DND-41 (cell line): Measurements from ENCODE around the gene LAYN.

Experiments
- ATAC-seq: fragments of 200-7000 bp; cut with Tn5 transposase; 3 replicates; pipeline ENCODE4 v1.9.1; 2021; ENCODE audit warnings: low read depth; ENCODE audit not compliant: insufficient read depth
- DNase-seq: peaks from one replicate; pipeline ENCODE4 v3.0.0-alpha.2; 2020
- H2AFZ ChIP-seq: 2 replicates; pipeline ENCODE4 v1.6.0; 2012; ENCODE audit warnings: low read depth, low read length
- H3K27ac ChIP-seq: 2 replicates; pipeline ENCODE4 v1.5.1; 2012; ENCODE audit warnings: low read length, inconsistent platforms
- H3K27me3 ChIP-seq: fragments of 200-600 bp; sonication (generic); 2 replicates; pipeline ENCODE4 v1.6.0; 2012; ENCODE audit warnings: low read length, mild to moderate bottlenecking, inconsistent platforms; ENCODE audit not compliant: insufficient read depth, poor library complexity
- H3K36me3 ChIP-seq: 2 replicates; pipeline ENCODE4 v1.5.1; 2012; ENCODE audit warnings: low read length, inconsistent platforms; ENCODE audit not compliant: insufficient read depth
- H3K4me1 ChIP-seq: 2 replicates; pipeline ENCODE4 v1.5.1; 2012; ENCODE audit warnings: mild to moderate bottlenecking, low read length; ENCODE audit not compliant: insufficient read depth
- H3K4me2 ChIP-seq: 2 replicates; pipeline ENCODE4 v1.6.0; 2012; ENCODE audit warnings: mild to moderate bottlenecking, moderate library complexity, low read length, inconsistent platforms; ENCODE audit not compliant: insufficient read depth
- H3K4me3 ChIP-seq, 2 experiments: fragments of 200-600 bp in 1 of 2; shearing (Covaris generic) in 1 of 2; 2 replicates each; pipeline ENCODE4 v1.5.1; 2012 to 2016; ENCODE audit warnings: inconsistent platforms in 2 of 2, low read length in 2 of 2, mild to moderate bottlenecking in 2 of 2, low read depth in 1 of 2, moderate library complexity in 1 of 2
- H3K79me2 ChIP-seq: 2 replicates; pipeline ENCODE4 v1.6.0; 2012; ENCODE audit warnings: low read length, inconsistent platforms; ENCODE audit not compliant: insufficient read depth
- H3K9ac ChIP-seq: 2 replicates; pipeline ENCODE4 v1.6.0; 2012; ENCODE audit warnings: low read depth, mild to moderate bottlenecking, inconsistent platforms, low read length, moderate library complexity
- H3K9me3 ChIP-seq: 2 replicates; pipeline ENCODE4 v1.5.1; 2012; ENCODE audit warnings: low read length, moderate library complexity, mild to moderate bottlenecking, inconsistent platforms; ENCODE audit not compliant: insufficient read depth, severe bottlenecking
- H4K20me1 ChIP-seq: 2 replicates; pipeline ENCODE4 v1.6.0; 2012; ENCODE audit warnings: low read length; ENCODE audit not compliant: insufficient read depth
- CTCF ChIP-seq: IDR thresholded peaks from 2 replicates; pipeline ENCODE4 v1.5.1; 2012; ENCODE audit warnings: borderline replicate concordance, low read length, moderate library complexity, mild to moderate bottlenecking; ENCODE audit not compliant: poor library complexity, severe bottlenecking; ENCODE audit errors: extremely low read depth
- EZH2 ChIP-seq: IDR thresholded peaks from 3 replicates; pipeline ENCODE4 v1.6.1; 2012; ENCODE audit warnings: borderline replicate concordance, low read depth, mild to moderate bottlenecking, moderate library complexity, low read length, inconsistent platforms; ENCODE audit not compliant: severe bottlenecking

LAYN gene

DNA sequence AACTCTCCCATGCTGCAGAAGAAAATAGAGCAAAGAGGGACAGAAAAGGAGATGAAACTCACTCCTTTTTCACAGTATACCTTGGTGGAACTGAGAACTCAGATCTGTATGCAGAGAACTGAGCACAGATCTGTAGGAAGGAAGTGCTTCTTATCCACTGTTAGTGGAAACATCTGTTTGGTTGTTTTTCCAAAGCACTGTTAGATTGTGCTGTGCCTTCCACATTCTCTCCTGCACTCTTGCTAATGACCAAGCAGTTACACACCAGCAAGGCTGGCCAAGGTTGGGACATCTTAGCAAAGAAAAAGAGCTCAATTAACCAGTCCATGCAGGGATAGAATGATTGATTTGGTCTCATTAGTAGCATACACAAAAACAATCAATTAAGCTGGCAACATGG is 41.6 kb downstream of the LAYN start:
- no peak overlapping the region for H3K4me2 ChIP-seq

GRCh38 chr11:111582881-111583280 is 42.4 kb downstream of the LAYN start:
- DNase-seq (no peak), ATAC-seq (no peak)
- H3K4me1 ChIP-seq, result no peaks in the 10 kb centered on the region
- H3K9ac ChIP-seq, result no peak overlapping the region
- no peaks in the 10 kb centered on the region for H3K27me3 ChIP-seq
- H4K20me1 ChIP-seq, result no peaks in the 10 kb centered on the region
- TF ChIP-seq EZH2 (no peak), CTCF (no peak)
- H3K79me2 ChIP-seq, result no peaks in the 10 kb centered on the region
- no peak overlapping the region for H2AFZ ChIP-seq
- no peaks in the 10 kb centered on the region for H3K36me3 ChIP-seq
- no peaks in the 10 kb centered on the region for H3K9me3 ChIP-seq
- no peak overlapping the region for H3K27ac ChIP-seq
- H3K4me2 ChIP-seq, result no peak overlapping the region
- no peak overlapping the region for H3K4me3 ChIP-seq

More for the DNA sequence above, 41.6 kb downstream of the LAYN start:
- no peak overlapping the region; the same call in 1 of the 2 replicates for H2AFZ ChIP-seq
- ATAC-seq, result no peak
- no peak for TF ChIP-seq EZH2
- no peak for TF ChIP-seq CTCF
- no peak overlapping the region for H3K4me3 ChIP-seq
- no peak overlapping the region for H3K27ac ChIP-seq
- H3K79me2 ChIP-seq, result no peaks in the 10 kb centered on the region
- no peaks in the 10 kb centered on the region for H4K20me1 ChIP-seq
- no peaks in the 10 kb centered on the region for H3K9me3 ChIP-seq
- no peak overlapping the region for H3K9ac ChIP-seq
- H3K27me3 ChIP-seq, result no peaks in the 10 kb centered on the region
- no peak for DNase-seq
- no peaks in the 10 kb centered on the region for H3K36me3 ChIP-seq
- H3K4me1 ChIP-seq, result no peaks in the 10 kb centered on the region

DNA sequence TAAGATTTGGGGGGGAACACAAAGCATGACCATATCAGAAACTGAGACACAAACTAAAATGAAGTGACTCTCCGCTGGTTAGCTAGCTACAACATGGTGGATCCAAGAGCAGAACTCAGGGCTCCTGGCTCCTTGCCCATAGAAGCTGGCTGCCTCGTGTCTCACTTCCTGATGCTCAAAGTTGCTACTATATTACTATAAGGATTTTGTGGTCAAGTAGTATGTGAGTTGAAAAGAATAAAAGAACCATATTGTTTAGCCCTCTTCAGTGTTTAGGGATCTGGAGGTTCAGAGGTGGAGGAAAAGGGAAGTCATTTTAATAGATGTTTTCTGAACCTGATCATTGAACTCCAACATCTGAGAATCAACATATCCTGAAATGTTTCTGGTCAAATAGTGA is 44.9 kb downstream of the LAYN start:
- peak; percentile 54; the same call in 2 of the 3 replicates for ATAC-seq
- Histone ChIP-seq H2AFZ (no peak overlapping the region), H4K20me1 (no peaks in the 10 kb centered on the region), H3K4me3 (no peak overlapping the region), H3K79me2 (no peaks in the 10 kb centered on the region), H3K4me2 (no peak overlapping the region), H3K4me1 (no peaks in the 10 kb centered on the region), H3K9ac (no peak overlapping the region), H3K27ac (no peak overlapping the region), H3K9me3 (no peaks in the 10 kb centered on the region), H3K36me3 (no peaks in the 10 kb centered on the region), H3K27me3 (no peaks in the 10 kb centered on the region)
- peak; percentile 26 for DNase-seq
- TF ChIP-seq CTCF, result no peak
- no peak for TF ChIP-seq EZH2

DNA sequence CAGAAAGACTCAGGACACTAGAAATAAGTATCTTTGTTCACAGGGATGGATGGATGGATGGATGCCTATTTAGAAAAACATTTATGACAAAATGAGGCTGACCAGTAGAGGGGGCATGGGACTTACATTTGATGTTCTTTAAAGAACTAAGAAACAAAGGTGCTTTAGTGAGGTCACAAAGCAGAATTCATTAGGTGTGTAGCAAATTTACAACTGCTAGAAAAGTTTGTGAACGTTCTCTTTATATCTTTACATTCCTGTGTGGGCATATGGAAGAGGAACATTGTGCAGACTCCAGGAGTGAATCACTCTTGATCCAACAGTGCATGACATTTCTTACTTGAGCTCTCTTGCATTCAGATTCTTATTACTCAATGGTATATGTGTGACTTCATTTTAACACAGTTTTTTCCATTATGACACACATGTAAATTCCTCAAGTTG is 45.9 kb downstream of the LAYN start:
- Histone ChIP-seq H4K20me1 (no peaks in the 10 kb centered on the region), H3K79me2 (no peaks in the 10 kb centered on the region), H3K4me3 (no peak overlapping the region), H3K4me2 (no peak overlapping the region), H3K27me3 (peaks cover 2% of the 10 kb centered on the region), H3K4me1 (no peaks in the 10 kb centered on the region), H3K36me3 (no peaks in the 10 kb centered on the region), H3K27ac (no peak overlapping the region), H3K9me3 (no peaks in the 10 kb centered on the region), H3K9ac (no peak overlapping the region), H2AFZ (no peak overlapping the region)
- DNase-seq, result peak; percentile 33
- peak; percentile 76 for ATAC-seq
- TF ChIP-seq EZH2 (no peak), CTCF (peak; percentile 65)
